ENCODE results near the gene FOXD4L3. TPM values are rescaled to one million over a fixed set of nuclear protein-coding genes. Genes with fewer than 3 reads are reported as not detected.
"Not testable (repeated sequence)": the region's sequence is repeated elsewhere in the genome, so short reads cannot be mapped to it uniquely, and the experiment has no call there.

The FOXD4L3 gene
- under 1 TPM in 1 of 2 experiments, not detected in 1; 0.20 TPM for total RNA-seq

- H3K4me1 Mint-ChIP-seq; H3K27ac Mint-ChIP-seq; DNase-seq; H3K36me3 Mint-ChIP-seq (ENCODE audit: low read depth); POLR2A ChIA-PET; H3K4me3 Mint-ChIP-seq; H3K27me3 Mint-ChIP-seq; H3K9me3 Mint-ChIP-seq; CTCF ChIA-PET: not testable (repeated sequence)
Measured at GRCh38 chr9:68302567-68302966, at the start of gene FOXD4L3. Gene FOXD4L3 (plus strand): TSS chr9:68302867. CDS start chr9:68302952, 85 bp downstream.

- H3K27ac Mint-ChIP-seq; H3K4me1 Mint-ChIP-seq; DNase-seq; POLR2A ChIA-PET; H3K36me3 Mint-ChIP-seq (ENCODE audit: low read depth); CTCF ChIA-PET; H3K9me3 Mint-ChIP-seq; H3K27me3 Mint-ChIP-seq; H3K4me3 Mint-ChIP-seq: not testable (repeated sequence)
Measured at GRCh38 chr9:68281041-68281440, 21.6 kb upstream of the FOXD4L3 start.

- CTCF ChIA-PET; H3K27me3 Mint-ChIP-seq; H3K9me3 Mint-ChIP-seq; H3K4me3 Mint-ChIP-seq; DNase-seq; H3K4me1 Mint-ChIP-seq; POLR2A ChIA-PET; H3K27ac Mint-ChIP-seq; H3K36me3 Mint-ChIP-seq (ENCODE audit: low read depth): not testable (repeated sequence)
Measured at GRCh38 chr9:68303771-68304170, 1.1 kb downstream of the FOXD4L3 start.

- H3K4me3 Mint-ChIP-seq; H3K27ac Mint-ChIP-seq; DNase-seq; CTCF ChIA-PET; H3K9me3 Mint-ChIP-seq; H3K4me1 Mint-ChIP-seq; H3K36me3 Mint-ChIP-seq (ENCODE audit: low read depth); POLR2A ChIA-PET; H3K27me3 Mint-ChIP-seq: not testable (repeated sequence)
Measured at GRCh38 chr9:68304212-68304611, 1.5 kb downstream of the FOXD4L3 start.

- H3K27ac Mint-ChIP-seq; H3K27me3 Mint-ChIP-seq; DNase-seq; H3K4me1 Mint-ChIP-seq; H3K9me3 Mint-ChIP-seq; H3K4me3 Mint-ChIP-seq; CTCF ChIA-PET; POLR2A ChIA-PET; H3K36me3 Mint-ChIP-seq (ENCODE audit: low read depth): not testable (repeated sequence)
Measured at GRCh38 chr9:68304777-68305176, 2.1 kb downstream of the FOXD4L3 start.

- POLR2A ChIA-PET; H3K9me3 Mint-ChIP-seq; H3K27me3 Mint-ChIP-seq; H3K36me3 Mint-ChIP-seq (ENCODE audit: low read depth); H3K27ac Mint-ChIP-seq; CTCF ChIA-PET; H3K4me1 Mint-ChIP-seq; H3K4me3 Mint-ChIP-seq; DNase-seq: not testable (repeated sequence)
Measured at GRCh38 chr9:68305680-68306285, 3.1 kb downstream of the FOXD4L3 start.

GRCh38 chr9:68306391-68306964 is 3.8 kb downstream of the FOXD4L3 start:
- DNase-seq; CTCF ChIA-PET; H3K4me3 Mint-ChIP-seq; H3K9me3 Mint-ChIP-seq; POLR2A ChIA-PET; H3K36me3 Mint-ChIP-seq (ENCODE audit: low read depth); H3K27ac Mint-ChIP-seq; H3K27me3 Mint-ChIP-seq; H3K4me1 Mint-ChIP-seq: not testable (repeated sequence)

- H3K4me1 Mint-ChIP-seq; CTCF ChIA-PET; DNase-seq; POLR2A ChIA-PET; H3K36me3 Mint-ChIP-seq (ENCODE audit: low read depth); H3K9me3 Mint-ChIP-seq; H3K4me3 Mint-ChIP-seq; H3K27me3 Mint-ChIP-seq; H3K27ac Mint-ChIP-seq: not testable (repeated sequence)
Measured at GRCh38 chr9:68307127-68307526, 4.5 kb downstream of the FOXD4L3 start.

- CTCF ChIA-PET; H3K9me3 Mint-ChIP-seq; H3K27ac Mint-ChIP-seq; DNase-seq; H3K4me1 Mint-ChIP-seq; H3K36me3 Mint-ChIP-seq (ENCODE audit: low read depth); H3K27me3 Mint-ChIP-seq; H3K4me3 Mint-ChIP-seq; POLR2A ChIA-PET: not testable (repeated sequence)
Measured at GRCh38 chr9:68307654-68308053, 5.0 kb downstream of the FOXD4L3 start.

- H3K27ac Mint-ChIP-seq; H3K27me3 Mint-ChIP-seq; CTCF ChIA-PET; H3K4me1 Mint-ChIP-seq; H3K36me3 Mint-ChIP-seq (ENCODE audit: low read depth); DNase-seq; H3K9me3 Mint-ChIP-seq; H3K4me3 Mint-ChIP-seq; POLR2A ChIA-PET: not testable (repeated sequence)
Measured at GRCh38 chr9:68311208-68311607, 8.5 kb downstream of the FOXD4L3 start.

- H3K27ac Mint-ChIP-seq; H3K4me3 Mint-ChIP-seq; H3K9me3 Mint-ChIP-seq; H3K36me3 Mint-ChIP-seq (ENCODE audit: low read depth); POLR2A ChIA-PET; H3K4me1 Mint-ChIP-seq; DNase-seq; H3K27me3 Mint-ChIP-seq; CTCF ChIA-PET: not testable (repeated sequence)
Measured at GRCh38 chr9:68318209-68318608, 15.5 kb downstream of the FOXD4L3 start.

- H3K9me3 Mint-ChIP-seq; DNase-seq; H3K27me3 Mint-ChIP-seq; H3K27ac Mint-ChIP-seq; H3K36me3 Mint-ChIP-seq (ENCODE audit: low read depth); H3K4me1 Mint-ChIP-seq; H3K4me3 Mint-ChIP-seq; POLR2A ChIA-PET; CTCF ChIA-PET: not testable (repeated sequence)
Measured at GRCh38 chr9:68323749-68324148, 21.1 kb downstream of the FOXD4L3 start.

- H3K4me3 Mint-ChIP-seq; H3K27me3 Mint-ChIP-seq; CTCF ChIA-PET; H3K36me3 Mint-ChIP-seq (ENCODE audit: low read depth); H3K27ac Mint-ChIP-seq; H3K9me3 Mint-ChIP-seq; H3K4me1 Mint-ChIP-seq; POLR2A ChIA-PET; DNase-seq: not testable (repeated sequence)
Measured at GRCh38 chr9:68324518-68324917, 21.9 kb downstream of the FOXD4L3 start.

- CTCF ChIA-PET; DNase-seq; POLR2A ChIA-PET; H3K27me3 Mint-ChIP-seq; H3K4me3 Mint-ChIP-seq; H3K27ac Mint-ChIP-seq; H3K9me3 Mint-ChIP-seq; H3K4me1 Mint-ChIP-seq; H3K36me3 Mint-ChIP-seq (ENCODE audit: low read depth): not testable (repeated sequence)
Measured at GRCh38 chr9:68329106-68329505, 26.4 kb downstream of the FOXD4L3 start.

Measured in activated CD4-positive, alpha-beta T cell treated with anti-CD3 and anti-CD28 coated beads, Interleukin-2, amount 10 ng/mL, durations not matched to agents 7 days and 5 days (primary cell).